GM18517 (cell line): ENCODE results near the gene RCN1.
"Not testable (repeated sequence)": the region's sequence is repeated elsewhere in the genome, so short reads cannot be mapped to it uniquely, and the experiment has no call there.

Experiments
- ATAC-seq: cut with Tn5 transposase; IDR thresholded peaks from one replicate; pipeline ENCODE4 v1.9.1; 2021; ENCODE audit warnings: mild to moderate bottlenecking, moderate library complexity; ENCODE audit not compliant: unreplicated experiment

The RCN1 gene

GRCh38 chr11:32090545-32091370 lies at the start of gene RCN1:
TSS of gene RCN1 (plus strand) at chr11:32091074. CDS start at chr11:32091197, 123 bp downstream.
- peak; percentile 46 for ATAC-seq

- ATAC-seq = no peak
Measured at GRCh38 chr11:32043737-32044136, 47.1 kb upstream of the RCN1 start.

- ATAC-seq = no peak
Measured at GRCh38 chr11:32044158-32044863, 46.6 kb upstream of the RCN1 start.

GRCh38 chr11:32045456-32045855 lies 45.4 kb upstream of the RCN1 start:
- no peak for ATAC-seq

- no peak for ATAC-seq
Measured at GRCh38 chr11:32050264-32050663, 40.6 kb upstream of the RCN1 start.

GRCh38 chr11:32052215-32052614 lies 38.7 kb upstream of the RCN1 start:
- no peak for ATAC-seq

- no peak for ATAC-seq
Measured at GRCh38 chr11:32053151-32053888, 37.6 kb upstream of the RCN1 start.

GRCh38 chr11:32055861-32056260 lies 35.0 kb upstream of the RCN1 start:
- ATAC-seq = no peak

GRCh38 chr11:32056438-32056837 lies 34.4 kb upstream of the RCN1 start:
- ATAC-seq = no peak

- ATAC-seq = no peak
Measured at GRCh38 chr11:32059686-32060462, 31.0 kb upstream of the RCN1 start.

- ATAC-seq = no peak
Measured at GRCh38 chr11:32062540-32062939, 28.3 kb upstream of the RCN1 start.

- ATAC-seq = not testable (repeated sequence)
Measured at GRCh38 chr11:32063031-32063430, 27.8 kb upstream of the RCN1 start.

GRCh38 chr11:32065865-32066629 lies 24.8 kb upstream of the RCN1 start:
- no peak for ATAC-seq

GRCh38 chr11:32068134-32068870 lies 22.6 kb upstream of the RCN1 start:
- ATAC-seq = no peak

- ATAC-seq = peak; percentile 64
Measured at GRCh38 chr11:32069361-32070058, 21.4 kb upstream of the RCN1 start.

- ATAC-seq = no peak
Measured at GRCh38 chr11:32070692-32071091, 20.2 kb upstream of the RCN1 start.

- ATAC-seq = no peak
Measured at GRCh38 chr11:32071811-32072210, 19.1 kb upstream of the RCN1 start.

GRCh38 chr11:32072872-32073643 lies 17.8 kb upstream of the RCN1 start:
- no peak for ATAC-seq
